LNCAP (cell line): ENCODE results near the gene CSGALNACT2.

ENCODE experiments used
- CTCF ChIP-seq: fragments of 450-650 bp; IDR thresholded peaks from 2 replicates; pipeline ENCODE4 v1.5.1; 2017; ENCODE audit warnings: mild to moderate bottlenecking

Gene CSGALNACT2

DNA sequence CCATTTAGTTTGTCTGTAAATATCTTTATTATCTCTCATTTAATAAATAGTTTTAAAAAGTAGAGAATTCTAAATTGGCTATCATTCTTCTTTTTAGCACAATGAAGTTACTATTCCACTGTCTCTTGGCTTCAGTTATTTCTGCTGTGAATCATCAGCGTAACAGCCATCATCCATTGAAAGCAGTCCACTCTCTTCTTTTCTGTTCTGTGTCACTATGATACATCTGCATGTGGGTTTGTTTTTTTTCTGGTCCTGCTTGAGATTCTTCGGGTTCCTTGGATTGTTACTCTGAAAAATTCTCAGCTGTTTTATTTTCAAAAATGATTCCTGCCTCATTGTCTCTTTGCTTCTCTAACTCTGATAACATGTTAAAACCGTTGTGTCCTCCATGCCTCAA, 52.5 kb downstream of the CSGALNACT2 start:
- TF ChIP-seq CTCF: no peak

DNA sequence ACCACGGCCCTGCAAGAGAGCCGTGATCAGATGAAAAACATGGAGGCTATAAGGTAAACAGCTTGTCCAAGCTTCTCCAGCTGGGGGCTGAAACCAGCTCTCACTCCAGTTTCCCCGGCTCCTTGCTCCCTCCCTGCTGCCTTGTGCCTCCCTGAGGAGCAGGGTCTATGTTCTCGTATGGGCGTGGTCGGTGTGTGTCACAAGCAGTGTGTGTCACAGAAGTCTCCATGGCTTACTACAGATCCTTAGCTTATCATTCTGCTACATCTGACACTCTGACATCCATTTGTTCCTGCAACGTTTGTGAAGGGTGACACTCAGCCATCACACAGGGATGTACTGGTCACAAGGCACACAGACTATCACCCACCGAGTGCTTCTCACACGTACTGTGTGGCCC, 54.6 kb downstream of the CSGALNACT2 start:
- TF ChIP-seq CTCF: no peak

GRCh38 chr10:43193496-43194080, 55.3 kb downstream of the CSGALNACT2 start:
- TF ChIP-seq CTCF: no peak

GRCh38 chr10:43194266-43194665, 56.0 kb downstream of the CSGALNACT2 start:
- no peak for TF ChIP-seq CTCF

DNA sequence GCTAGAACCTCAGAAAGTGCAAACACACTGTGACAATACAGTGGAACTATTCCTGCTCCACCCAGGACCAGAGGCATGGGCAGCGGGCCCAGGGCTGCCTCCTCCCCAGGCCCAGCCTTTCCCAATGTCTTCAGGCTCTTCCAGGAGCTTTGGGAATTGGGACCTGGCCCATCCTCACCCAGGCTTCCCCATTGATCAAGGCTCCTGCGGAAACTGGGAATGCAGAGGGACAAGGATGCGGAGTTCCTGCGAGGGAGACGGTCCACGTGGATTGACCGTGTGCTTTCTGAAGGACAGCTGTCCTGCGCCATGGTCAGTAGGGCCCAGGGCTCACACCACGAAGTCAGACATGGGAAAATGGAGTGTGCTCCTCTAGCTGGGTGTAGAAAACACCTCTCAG, 56.6 kb downstream of the CSGALNACT2 start:
- TF ChIP-seq CTCF: no peak

GRCh38 chr10:43195557-43195956, 57.3 kb downstream of the CSGALNACT2 start:
- no peak for TF ChIP-seq CTCF

GRCh38 chr10:43196131-43196980, 58.1 kb downstream of the CSGALNACT2 start:
- TF ChIP-seq CTCF: no peak
